Measurements from ENCODE around the gene SWAP70. TPM values are rescaled to one million over a fixed set of nuclear protein-coding genes. Genes with fewer than 3 reads are reported as not detected.

Gene SWAP70
- total RNA-seq, 1 experiment from 2014 or later: 18.6 TPM

GRCh38 chr11:9738707-9739106, 74.8 kb downstream of the SWAP70 start:
- no peaks in the 10 kb centered on the region for H3K9me2 ChIP-seq (ENCODE audit: insufficient read depth)
- H2AFZ ChIP-seq: no peak overlapping the region
- ChIA-PET POLR2A (ENCODE audit: unreplicated experiment) (no interaction called here), CTCF (no interaction called here)
- H3K4me3 ChIP-seq: no peak overlapping the region
- H3F3A ChIP-seq (ENCODE audit: insufficient read depth, low read depth): no peaks in the 10 kb centered on the region
- no peaks in the 10 kb centered on the region for H3K36me3 ChIP-seq (ENCODE audit: low read depth)
- TF ChIP-seq CTCF (conservative IDR thresholded peaks at IDR 0.05): no peak
- TF ChIP-seq EZH2 (IDR thresholded peaks at IDR 0.05; ENCODE audit: low read depth): no peak
- BruUV-seq (replicated peaks): no TSS peak
- H3K9me3 ChIP-seq (ENCODE audit: insufficient read depth, low read depth): no peaks in the 10 kb centered on the region
- no peaks in the 10 kb centered on the region for H3K79me2 ChIP-seq (ENCODE audit: low read depth)
- no peaks in the 10 kb centered on the region for H4K20me1 ChIP-seq (ENCODE audit: insufficient read depth)
- no peak overlapping the region for H3K4me2 ChIP-seq
- H3K27ac ChIP-seq: no peak overlapping the region
- DNase-seq: no peak
- no peaks in the 10 kb centered on the region for H3K4me1 ChIP-seq (replicated peaks; ENCODE audit: insufficient read depth)
- intact Hi-C loops (cut with micrococcal nuclease; ENCODE audit: unreplicated experiment): no loop called here
- H3K27me3 ChIP-seq (ENCODE audit: insufficient read depth, low read depth): no peaks in the 10 kb centered on the region

DNA sequence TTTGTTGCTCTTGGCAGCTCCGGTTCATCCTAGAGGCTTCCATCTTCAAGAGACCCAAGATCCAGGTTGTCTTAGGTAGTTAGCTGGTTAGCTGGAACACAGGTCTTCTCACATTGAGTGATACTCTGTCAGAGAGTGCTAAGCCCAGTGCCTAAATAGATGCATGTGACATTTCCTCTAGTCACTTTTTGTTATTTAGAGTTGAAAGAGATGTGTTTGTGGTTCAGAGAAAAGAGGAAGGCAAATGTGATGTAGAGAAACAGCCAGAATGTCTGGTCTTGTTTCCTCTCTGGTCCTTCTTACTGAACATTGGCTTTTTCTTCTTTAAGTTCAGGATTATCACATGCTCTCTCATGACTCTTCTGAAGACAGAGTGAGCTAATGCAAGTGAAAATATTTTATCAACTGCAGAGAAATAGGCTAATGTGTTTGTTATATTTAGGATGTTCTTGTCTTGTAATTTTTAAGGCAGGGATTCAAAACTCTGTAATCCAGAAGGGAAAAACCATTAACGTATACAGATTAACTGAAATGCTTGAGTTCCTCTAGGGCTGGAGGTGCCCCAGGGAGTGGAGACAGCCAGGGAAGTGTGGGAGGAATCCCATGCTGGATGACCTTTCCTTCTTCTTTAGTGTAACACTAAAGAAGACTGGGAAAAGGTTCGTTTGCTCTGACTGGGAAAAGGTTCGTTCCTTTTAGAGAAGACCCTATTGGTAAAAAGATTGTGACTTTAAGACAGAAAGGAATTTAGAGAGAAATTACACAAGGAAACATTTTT, 75.4 kb downstream of the SWAP70 start:
- no peaks in the 10 kb centered on the region for H3K9me3 ChIP-seq (ENCODE audit: insufficient read depth, low read depth)
- intact Hi-C loops (cut with micrococcal nuclease; ENCODE audit: unreplicated experiment): no loop called here
- BruUV-seq (replicated peaks): no TSS peak
- no peaks in the 10 kb centered on the region for H3K79me2 ChIP-seq (ENCODE audit: low read depth)
- H3K36me3 ChIP-seq (ENCODE audit: low read depth): no peaks in the 10 kb centered on the region
- H3K4me2 ChIP-seq: no peak overlapping the region
- no peak for DNase-seq
- H3K9me2 ChIP-seq (ENCODE audit: insufficient read depth): no peaks in the 10 kb centered on the region
- ChIA-PET CTCF (no interaction called here), POLR2A (ENCODE audit: unreplicated experiment) (no interaction called here)
- H3K4me3 ChIP-seq: no peak overlapping the region
- H4K20me1 ChIP-seq (ENCODE audit: insufficient read depth): no peaks in the 10 kb centered on the region
- H3K4me1 ChIP-seq (replicated peaks; ENCODE audit: insufficient read depth): no peaks in the 10 kb centered on the region
- no peak for TF ChIP-seq CTCF (conservative IDR thresholded peaks at IDR 0.05)
- no peak for TF ChIP-seq EZH2 (IDR thresholded peaks at IDR 0.05; ENCODE audit: low read depth)
- no peaks in the 10 kb centered on the region for H3K27me3 ChIP-seq (ENCODE audit: insufficient read depth, low read depth)
- peak overlapping the region; percentile 12; the same call in 1 of the 2 replicates for H3K27ac ChIP-seq
- H2AFZ ChIP-seq: no peak overlapping the region
- no peaks in the 10 kb centered on the region for H3F3A ChIP-seq (ENCODE audit: insufficient read depth, low read depth)

- no peaks in the 10 kb centered on the region for H3K4me1 ChIP-seq (replicated peaks; ENCODE audit: insufficient read depth)
- H4K20me1 ChIP-seq (ENCODE audit: insufficient read depth): no peaks in the 10 kb centered on the region
- H3K4me3 ChIP-seq: no peak overlapping the region
- no peaks in the 10 kb centered on the region for H3F3A ChIP-seq (ENCODE audit: insufficient read depth, low read depth)
- TF ChIP-seq EZH2 (IDR thresholded peaks at IDR 0.05; ENCODE audit: low read depth): no peak
- no peaks in the 10 kb centered on the region for H3K9me3 ChIP-seq (ENCODE audit: insufficient read depth, low read depth)
- H3K4me2 ChIP-seq: no peak overlapping the region
- DNase-seq: no peak
- H3K36me3 ChIP-seq (ENCODE audit: low read depth): no peaks in the 10 kb centered on the region
- BruUV-seq (replicated peaks): no TSS peak
- ChIA-PET POLR2A (ENCODE audit: unreplicated experiment) (interaction anchor here (0.8 kb wide), 1 partner anchor 171 kb away, joined by 10 read pairs; no protein-coding TSS in a partner anchor), CTCF (no interaction called here)
- no peak overlapping the region for H2AFZ ChIP-seq
- H3K79me2 ChIP-seq (ENCODE audit: low read depth): no peaks in the 10 kb centered on the region
- intact Hi-C loops (cut with micrococcal nuclease; ENCODE audit: unreplicated experiment): no loop called here
- H3K9me2 ChIP-seq (ENCODE audit: insufficient read depth): no peaks in the 10 kb centered on the region
- H3K27me3 ChIP-seq (ENCODE audit: insufficient read depth, low read depth): no peaks in the 10 kb centered on the region
- peak overlapping the region; percentile 12; the same call in 1 of the 2 replicates for H3K27ac ChIP-seq
Measured at GRCh38 chr11:9740202-9740883, 76.5 kb downstream of the SWAP70 start.

All from PC-9 (cell line).